ENCODE data around the gene MPHOSPH6.
"Not testable (repeated sequence)": the region's sequence is repeated elsewhere in the genome, so short reads cannot be mapped to it uniquely, and the experiment has no call there.

The MPHOSPH6 gene, protein sequence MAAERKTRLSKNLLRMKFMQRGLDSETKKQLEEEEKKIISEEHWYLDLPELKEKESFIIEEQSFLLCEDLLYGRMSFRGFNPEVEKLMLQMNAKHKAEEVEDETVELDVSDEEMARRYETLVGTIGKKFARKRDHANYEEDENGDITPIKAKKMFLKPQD

DNA sequence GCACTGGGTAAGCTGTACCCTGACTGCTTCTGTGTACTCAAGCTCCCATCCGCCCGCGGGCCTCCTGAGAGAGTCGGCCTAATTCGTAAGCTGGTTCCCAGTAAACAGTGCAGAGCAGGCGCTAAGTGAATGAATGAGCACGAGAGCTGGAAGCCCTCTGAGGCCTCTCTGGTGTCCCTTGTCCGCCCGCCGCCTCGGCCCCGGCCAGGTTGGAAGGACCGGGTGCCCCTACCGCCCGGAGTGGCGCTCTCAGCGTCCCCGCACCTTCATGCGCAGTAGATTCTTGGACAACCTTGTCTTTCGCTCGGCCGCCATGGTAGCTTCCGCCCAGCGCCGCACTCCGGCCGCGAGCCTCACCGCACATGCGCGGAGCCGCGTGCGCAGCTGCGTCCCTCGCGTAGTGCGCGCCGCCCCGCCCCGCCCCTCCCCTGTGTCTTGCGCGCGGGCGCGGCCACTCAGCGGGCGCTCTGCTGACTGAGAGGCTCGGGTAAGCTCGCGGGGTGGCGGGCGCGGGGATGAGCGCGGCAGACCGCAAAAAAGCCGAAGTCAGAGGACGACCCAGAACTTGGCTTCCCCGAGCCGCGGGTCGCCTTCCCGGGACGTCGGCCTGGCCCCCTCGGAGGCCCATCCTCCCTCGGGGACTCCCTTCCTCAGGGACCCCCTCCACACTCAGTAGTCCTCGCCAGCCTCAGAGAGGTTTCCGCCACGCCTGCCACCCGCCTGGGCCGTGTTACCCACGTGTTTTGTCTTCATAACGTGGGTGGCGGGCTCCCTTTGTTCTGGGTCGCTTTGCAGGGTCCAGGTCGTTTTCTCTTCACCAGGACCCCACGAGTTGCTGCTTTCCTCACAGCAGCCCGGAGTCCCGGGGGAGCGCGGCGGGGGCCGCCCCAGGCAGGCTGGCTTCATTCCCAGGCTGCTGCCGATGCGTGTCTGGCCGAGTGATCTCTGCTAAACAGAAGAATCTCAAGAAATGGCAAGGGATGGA is at the start of gene MPHOSPH6:
Gene MPHOSPH6, minus strand, starts transcription at position 364 of the 985 bp plus-strand sequence. Its CDS starts 49 bp downstream, at position 315.
- DNase-seq (ENCODE audit: low read depth in 2 of 2, low spot score in 1 of 2) = peak; percentile 75 to 83

DNA sequence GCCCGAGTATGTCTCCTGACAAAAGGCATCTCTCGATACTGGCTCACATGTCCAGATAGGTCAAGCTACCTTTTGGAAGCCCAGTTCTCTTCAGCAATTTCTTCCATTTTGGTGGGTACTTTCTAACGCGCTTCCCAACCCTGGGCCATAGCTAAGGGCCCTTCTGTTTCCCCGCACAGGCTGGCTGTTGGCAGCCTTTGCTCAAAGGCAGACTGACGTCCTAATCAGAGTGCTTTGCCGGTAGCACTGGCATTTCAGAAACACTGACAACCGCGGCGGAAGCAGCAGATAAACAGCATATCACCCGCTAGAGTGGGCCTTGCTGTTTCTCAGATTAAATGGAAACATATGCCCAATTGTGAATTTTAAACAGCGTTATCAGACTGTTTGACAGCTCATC is 49.3 kb upstream of the MPHOSPH6 start:
- no peak for DNase-seq (ENCODE audit: low read depth in 2 of 2, low spot score in 1 of 2)

DNA sequence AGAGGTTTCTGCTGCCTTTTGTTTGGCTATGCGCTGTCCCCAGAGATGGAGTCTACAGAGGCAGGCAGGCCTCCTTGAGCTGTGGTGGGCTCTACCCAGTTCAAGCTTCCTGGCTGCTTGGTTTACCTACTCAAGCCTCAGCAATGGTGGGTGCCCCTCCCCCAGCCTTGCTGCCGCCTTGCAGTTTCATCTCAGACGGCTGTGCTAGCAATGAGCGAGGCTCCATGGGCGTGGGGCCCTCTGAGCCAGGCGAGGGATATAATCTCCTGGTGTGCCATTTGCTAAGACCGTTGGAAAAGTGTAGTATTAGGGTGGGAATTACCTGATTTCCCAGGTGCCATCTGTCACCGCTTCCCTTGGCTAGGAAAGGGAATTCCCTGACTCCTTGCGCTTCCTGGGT is 39.3 kb upstream of the MPHOSPH6 start:
- not testable (repeated sequence) for DNase-seq (ENCODE audit: low read depth in 2 of 2, low spot score in 1 of 2)

DNA sequence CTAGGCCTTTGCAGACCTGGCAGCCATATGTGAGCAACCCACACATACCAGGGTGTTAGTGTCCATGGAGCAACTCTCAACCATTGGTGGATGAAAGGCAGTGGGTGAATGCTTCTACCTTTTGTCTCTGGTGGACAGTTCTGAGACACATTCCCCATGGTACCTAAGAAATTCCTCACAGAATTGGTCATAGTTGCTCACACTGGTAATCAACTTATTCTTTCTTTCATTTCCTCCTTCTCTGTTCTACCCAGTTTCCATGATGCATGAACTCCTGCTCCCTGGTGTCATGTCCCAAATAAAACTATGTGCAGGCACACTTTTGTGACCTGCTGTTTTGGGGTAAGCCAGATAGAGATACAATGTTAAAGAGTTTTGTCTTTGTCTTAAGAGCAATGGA is 33.2 kb upstream of the MPHOSPH6 start:
- no peak for DNase-seq (ENCODE audit: low read depth in 2 of 2, low spot score in 1 of 2)

DNA sequence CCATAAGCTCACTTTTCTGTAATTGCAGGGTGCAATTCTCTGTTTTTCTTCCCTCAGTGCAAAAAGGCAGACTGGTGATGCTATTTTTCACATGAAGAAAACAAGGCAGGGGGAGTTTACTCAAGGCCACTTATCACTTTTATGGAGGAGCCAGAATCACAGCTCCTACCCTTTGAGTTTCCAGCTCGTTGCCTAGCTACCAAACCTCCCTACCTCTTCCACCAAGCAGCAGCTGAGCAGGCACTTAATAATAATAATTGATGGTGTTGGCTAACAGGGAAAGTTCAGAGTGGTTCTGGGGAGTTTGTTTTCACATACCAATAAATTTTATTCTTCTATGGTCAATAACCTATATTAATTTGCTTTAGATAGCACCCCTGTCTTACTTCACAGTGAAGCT is 31.9 kb upstream of the MPHOSPH6 start:
- DNase-seq (ENCODE audit: low read depth in 2 of 2, low spot score in 1 of 2) = no peak

DNA sequence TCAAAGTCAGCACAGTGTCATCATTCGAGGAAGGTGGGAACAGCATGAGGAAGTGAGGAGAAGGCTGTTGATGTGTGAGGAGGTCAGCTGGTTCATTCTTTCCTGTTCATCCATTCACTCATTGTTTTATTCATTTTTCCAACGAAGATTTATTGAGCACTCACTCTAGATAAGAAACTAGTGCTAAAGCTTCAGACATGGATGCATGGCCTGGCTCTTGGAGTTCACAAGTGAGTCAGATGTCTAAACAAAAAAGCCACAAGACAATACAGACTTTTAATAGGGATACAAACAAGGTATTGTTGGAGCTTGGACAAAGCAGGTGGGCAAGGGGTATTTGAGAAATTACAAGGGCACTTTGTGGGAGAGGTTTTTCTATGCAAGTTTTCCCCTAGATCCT is 31.3 kb upstream of the MPHOSPH6 start:
- no peak for DNase-seq (ENCODE audit: low read depth in 2 of 2, low spot score in 1 of 2)

DNA sequence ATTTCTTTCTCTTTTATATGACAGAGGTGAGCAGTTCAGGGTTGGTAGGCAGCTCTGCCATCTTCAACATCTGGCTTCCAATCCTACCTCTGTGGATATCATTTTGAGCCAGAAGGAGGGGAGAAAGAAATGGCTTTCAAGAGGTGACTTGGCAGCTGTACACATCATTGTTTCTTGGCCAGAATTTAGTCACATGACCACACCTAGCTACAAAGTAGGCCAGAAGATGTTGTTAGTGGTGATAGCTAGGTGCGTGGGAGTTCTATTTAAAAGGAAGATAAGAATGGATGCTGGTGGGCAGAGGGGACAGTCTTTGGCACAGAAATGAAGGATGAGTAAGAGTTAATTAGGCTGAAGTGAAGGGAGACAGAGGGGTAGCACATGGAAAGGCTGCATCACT is 29.2 kb upstream of the MPHOSPH6 start:
- no peak for DNase-seq (ENCODE audit: low read depth in 2 of 2, low spot score in 1 of 2)

DNA sequence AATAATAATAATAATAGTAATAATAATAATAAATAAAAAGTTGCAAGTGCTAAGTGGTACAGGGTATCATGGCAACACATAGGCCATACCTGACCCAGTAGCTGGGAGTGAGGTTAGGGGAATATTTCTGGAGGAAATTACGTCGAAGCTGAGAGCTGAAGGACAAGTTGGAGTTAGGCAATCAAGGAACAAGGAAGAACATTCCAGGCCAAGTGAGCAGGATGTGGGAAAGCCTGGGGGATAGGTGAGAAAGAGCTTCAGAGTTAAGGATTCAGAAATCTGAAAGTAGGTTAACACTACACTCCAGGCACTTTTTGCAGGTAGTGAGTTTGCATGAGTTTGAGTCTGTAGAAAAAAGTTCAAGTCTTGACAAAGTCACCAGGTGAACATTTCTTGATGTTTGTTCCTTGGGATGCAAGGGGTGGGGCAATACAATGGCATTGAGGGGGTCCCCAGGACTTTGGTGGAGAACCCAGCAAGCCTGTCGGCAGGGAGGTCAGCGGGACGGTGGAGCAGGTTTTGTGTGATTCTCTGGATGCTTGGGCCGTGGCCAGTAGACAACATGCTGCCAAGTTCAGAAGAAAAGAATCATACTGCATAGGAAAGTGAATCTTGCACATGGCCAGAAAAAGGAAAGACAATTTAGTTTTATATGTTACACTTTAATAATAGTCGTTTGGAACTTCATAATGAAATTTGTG is 27.7 kb upstream of the MPHOSPH6 start:
- no peak for DNase-seq (ENCODE audit: low read depth in 2 of 2, low spot score in 1 of 2)

DNA sequence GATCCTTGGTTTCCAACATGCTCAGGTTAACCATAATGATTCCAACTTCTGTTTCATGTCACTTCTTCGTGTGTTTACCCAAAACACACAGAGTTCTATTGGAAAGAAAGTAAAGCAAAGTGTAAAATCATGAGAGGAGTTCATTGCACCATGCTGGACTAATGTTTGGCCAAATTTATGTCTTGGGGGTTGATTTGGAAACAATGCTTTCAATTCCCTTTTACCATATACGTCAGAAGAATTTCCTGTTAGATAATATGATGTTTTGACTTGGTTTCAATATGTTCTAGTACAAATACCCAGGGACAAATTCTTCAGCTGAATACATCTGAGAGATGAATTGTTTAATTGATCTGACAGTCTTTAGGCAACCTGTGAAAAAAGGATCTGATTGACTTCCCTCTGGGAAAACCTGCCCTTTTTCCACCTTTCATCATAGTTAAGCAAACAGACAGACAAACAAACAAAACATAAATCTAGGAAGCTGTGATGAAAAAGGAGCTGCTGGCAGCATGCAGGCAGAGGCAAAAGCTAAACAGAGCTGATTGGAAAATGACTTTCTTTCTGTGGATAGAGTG is 26.0 kb upstream of the MPHOSPH6 start:
- DNase-seq (ENCODE audit: low read depth in 2 of 2, low spot score in 1 of 2) = no peak

DNA sequence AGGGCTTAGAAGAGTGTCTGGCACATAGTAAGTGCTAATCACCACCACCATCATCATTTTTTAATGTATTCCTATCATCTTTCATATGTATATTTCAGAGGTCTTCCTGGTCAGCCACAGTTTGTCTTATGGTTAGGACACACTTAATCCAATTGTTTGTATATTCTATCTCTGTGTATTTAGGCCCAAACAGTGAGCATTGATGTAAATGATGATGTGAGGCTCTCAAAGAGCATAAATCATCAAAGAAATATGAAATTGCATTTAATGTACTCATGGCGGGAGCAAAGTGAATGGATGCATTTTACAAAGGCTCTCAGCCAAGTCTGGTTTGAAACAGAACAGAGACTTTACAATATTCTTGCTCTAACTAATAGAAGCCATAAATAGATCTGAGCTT is 24.1 kb upstream of the MPHOSPH6 start:
- no peak for DNase-seq (ENCODE audit: low read depth in 2 of 2, low spot score in 1 of 2)

DNA sequence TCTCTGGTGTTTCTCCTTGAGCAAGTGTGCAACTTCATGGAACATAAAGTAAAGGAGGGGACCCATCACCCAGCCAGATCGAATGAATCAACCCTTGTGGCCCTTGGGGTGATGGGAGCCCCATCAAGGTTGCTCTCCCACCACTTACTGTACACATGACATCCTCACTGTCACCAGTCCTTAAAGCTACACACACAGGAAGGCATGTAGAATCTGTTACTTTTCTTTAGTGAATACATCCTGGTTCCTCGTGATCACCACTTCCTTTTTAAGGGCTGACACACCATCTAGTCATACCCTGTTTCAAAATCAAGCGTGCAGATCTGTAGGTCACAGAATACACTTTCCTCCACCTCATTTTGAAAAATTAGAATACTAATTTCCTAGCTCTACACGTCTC is 22.6 kb upstream of the MPHOSPH6 start:
- peak in 1 of 2 donors; percentile 1 for DNase-seq (ENCODE audit: low read depth in 2 of 2, low spot score in 1 of 2)

DNA sequence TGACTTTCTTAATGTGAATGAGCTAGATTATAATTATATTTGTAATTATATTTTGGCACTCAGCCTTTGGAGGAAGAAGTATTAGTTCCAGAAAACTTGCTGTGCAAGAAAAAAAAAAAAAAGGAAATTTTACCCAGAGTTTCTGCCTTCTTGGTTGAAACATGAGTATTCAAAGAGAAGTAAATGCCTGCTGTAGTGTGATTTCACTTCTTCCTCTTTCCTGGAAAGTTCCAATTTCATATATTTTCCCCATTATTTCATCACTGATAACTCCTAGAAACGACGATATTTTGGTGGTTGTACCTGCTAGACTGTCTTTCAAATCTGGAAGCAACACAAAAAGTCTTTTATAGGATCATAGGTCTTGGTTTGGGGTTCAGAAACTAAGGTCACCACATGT is 20.4 kb upstream of the MPHOSPH6 start:
- no peak for DNase-seq (ENCODE audit: low read depth in 2 of 2, low spot score in 1 of 2)

DNA sequence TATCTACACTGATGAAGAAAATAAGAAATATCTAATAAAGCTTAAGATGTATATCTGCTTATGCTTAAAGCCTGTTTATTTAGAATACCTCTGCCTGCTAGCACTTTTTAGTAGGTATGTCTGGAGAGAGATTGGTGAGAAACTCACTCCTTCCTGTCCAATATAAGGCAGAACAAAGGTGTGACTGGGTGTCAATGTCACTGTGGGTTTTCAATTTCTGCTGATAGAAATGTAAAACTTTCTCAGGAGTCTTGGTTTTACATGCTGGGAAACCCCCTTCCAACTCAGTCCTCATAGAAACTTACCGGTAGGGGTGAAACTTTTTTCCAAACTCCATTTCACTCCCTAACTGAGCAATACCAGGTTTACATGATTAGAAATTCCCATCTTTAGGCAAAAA is 17.8 kb upstream of the MPHOSPH6 start:
- no peak for DNase-seq (ENCODE audit: low read depth in 2 of 2, low spot score in 1 of 2)

DNA sequence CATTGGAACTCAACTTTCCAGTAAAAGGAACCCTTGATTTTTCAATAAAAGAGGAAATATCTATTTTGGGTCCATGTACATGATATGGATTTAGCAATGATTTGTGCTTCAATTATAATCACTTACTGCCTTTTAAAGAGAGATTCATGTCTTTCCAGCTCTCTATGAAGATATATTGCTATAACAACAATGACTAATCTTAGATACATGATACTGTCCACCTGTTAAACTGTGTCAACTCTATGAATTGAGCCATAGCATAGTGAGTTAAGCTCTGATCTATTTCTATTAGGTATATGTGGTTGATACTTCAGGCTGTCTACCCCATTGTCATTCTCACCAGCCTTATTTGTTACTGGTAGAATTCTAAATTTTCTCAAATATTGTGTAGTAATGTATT is 15.0 kb upstream of the MPHOSPH6 start:
- no peak for DNase-seq (ENCODE audit: low read depth in 2 of 2, low spot score in 1 of 2)

DNA sequence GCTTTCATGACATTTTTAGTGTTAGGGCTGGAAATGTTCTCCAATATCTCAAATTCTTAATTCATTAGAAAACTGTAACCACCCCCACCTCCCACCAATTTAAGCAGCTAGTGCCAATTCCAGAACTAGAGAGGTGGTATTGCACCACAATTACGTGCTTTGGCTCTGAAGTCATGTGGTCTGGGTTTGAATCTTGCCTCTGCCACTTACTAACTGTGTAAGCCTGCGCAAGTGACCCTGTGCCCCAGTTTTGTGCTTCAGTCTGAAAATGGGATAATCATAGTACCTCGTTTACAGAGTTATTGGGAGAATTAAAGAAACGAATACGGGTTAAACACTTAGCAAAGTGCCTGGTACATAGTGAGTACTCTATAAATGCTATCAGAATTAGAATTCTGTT is 14.2 kb upstream of the MPHOSPH6 start:
- DNase-seq (ENCODE audit: low read depth in 2 of 2, low spot score in 1 of 2) = no peak

DNA sequence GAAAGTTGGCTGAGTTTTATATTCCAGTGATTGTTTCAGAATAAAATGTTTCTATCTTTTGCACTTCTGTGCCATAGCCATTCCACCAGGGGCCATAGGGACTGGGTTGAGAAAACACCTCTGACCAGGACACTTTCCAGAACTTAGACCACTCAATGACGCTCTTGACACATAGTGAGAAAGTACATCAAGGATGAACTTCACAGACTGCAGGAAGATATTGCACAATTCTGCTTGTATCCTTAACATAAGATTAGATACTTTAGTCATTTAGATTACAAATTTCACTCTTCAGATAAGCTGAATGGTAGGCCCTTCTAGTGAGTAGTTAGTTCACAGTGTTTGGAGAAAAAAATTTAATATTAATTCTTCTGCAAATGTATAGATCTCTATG is 13.0 kb upstream of the MPHOSPH6 start:
- DNase-seq (ENCODE audit: low read depth in 2 of 2, low spot score in 1 of 2) = no peak

DNA sequence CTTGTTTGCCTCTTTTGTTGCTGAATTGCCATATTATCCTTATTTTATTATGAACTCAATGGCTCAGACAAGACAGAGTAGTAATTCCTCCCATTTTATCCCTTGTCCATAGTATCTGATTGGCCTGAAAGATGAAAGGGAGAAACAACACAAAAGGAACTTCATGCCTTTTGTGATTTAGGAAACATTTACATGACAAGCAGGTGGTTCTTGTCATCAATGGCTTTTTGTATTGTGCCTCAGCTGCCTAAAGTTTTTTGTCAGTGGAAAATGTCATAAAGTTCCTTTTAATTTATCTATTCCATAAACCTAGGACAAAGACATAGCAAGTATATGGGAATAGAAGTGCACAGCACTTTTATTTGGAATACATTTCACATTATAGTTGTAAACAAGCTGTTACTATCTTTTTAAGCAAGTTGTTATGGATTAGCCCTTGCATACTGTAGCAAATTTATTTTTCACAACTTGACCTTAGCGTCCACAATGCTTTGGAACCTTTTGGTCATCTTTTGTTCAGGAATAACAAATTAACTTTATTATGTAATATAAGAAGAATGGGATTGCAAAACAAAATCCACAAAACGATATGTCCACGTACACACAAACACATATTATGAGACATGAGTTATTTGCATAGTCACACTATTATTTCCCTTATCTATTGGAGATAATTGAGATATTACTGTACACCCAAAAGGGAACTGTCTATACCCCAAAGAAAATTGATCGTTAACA is 12.4 kb upstream of the MPHOSPH6 start:
- no peak for DNase-seq (ENCODE audit: low read depth in 2 of 2, low spot score in 1 of 2)

DNA sequence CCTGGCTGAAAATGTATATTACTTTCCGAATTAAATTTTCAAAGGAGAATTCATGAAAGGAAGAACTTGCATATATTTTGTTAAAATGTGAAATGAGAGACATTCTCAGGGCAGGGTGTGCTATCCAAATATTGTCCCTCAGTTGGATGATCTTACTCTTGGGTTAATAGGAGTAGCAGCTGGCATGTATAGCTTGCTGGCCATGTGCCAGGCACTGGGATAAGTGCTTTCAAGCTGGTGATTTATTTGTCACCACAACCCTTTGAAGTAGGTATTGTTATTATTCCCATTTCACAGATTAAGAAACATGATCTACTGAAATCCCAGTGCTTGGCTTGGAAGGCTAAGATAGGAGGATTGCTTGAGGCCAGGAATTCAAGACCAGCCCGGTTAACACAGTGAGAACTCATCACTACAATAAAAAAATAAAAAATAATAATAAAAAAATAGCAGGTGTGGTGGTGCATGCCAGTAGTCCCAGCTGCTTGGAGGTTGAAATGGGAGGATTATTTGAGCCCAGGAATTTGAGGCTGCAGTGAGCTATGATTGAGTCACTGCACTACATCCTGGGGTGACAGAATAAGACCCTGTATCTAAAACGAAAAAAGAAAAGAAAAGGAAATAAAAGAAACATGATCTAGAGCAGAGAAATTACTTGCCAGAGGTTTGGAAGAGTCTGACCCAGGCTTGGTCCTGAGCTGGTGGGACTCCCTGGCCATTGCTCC is 11.6 kb upstream of the MPHOSPH6 start:
- DNase-seq (ENCODE audit: low read depth in 2 of 2, low spot score in 1 of 2) = no peak

DNA sequence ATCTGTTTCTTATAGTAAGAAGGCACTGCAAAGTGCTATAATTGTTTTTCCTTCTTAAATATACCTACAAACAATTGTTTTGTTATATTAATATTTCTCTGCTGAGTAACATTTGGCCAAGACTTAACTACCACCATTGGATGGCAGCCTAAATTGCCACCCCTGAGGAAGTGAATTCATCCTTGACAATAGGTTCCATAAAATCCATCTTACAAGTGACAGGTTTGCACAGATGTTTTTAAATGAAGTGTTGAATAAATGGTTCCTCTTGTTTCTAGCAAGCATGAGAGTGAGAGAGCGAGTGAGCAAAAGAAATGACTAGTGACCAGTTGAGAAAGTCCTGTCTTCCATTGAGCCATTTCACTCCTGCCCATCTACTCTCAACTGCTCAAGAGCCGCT is 8.3 kb upstream of the MPHOSPH6 start:
- no peak for DNase-seq (ENCODE audit: low read depth in 2 of 2, low spot score in 1 of 2)

DNA sequence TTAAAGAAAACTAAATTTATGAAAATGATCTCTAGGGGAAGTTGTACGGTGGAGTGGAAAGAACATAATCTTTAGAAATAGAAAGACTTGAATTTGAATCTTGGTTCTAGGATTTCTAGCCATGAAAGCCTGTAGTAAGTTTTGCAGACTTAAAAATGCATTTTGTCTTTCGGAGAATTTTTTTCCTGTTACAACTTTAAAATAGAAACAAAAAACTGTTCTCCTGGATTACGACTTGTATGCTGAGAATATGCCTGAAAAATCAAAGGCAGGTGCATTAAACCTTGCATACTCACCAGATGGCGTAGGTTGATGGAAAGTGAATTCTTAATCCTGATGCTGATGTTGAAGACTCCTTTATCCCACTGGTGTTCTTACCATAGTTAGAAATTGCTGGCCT is 7.5 kb upstream of the MPHOSPH6 start:
- no peak for DNase-seq (ENCODE audit: low read depth in 2 of 2, low spot score in 1 of 2)

Data from stimulated activated CD8-positive, alpha-beta memory T cell treated with anti-CD3 and anti-CD28 coated beads, Interleukin-4, amount 100 ng/mL, for 4 hours (primary cell).